Small intestine (tissue), 7 donors: ENCODE results near the gene EIPR1. TPM values are rescaled to one million over a fixed set of nuclear protein-coding genes. Genes with fewer than 3 reads are reported as not detected.

ENCODE experiments used
- DNase-seq, 2 donors: peaks; one replicate each; pipeline versions ENCODE4 v3.0.0 to v3.0.0-alpha.2; 2013
- FAIRE-seq: peaks from 2 replicates; lab custom pipeline; 2012; peaks lifted over from hg19 to GRCh38; lab: Jason Lieb, UNC
- H3K27ac ChIP-seq, 3 donors: one replicate each; pipeline ENCODE4 v1.5.1; 2013; ENCODE audit warnings: low read length in 2 of 3, mild to moderate bottlenecking in 2 of 3, control low read depth in 1 of 3, inconsistent platforms in 1 of 3, low read depth in 1 of 3, moderate library complexity in 1 of 3
- H3K27me3 ChIP-seq, 3 donors: one replicate each; pipeline ENCODE4 v1.6.1; 2013; ENCODE audit warnings: low read length in 3 of 3, inconsistent platforms in 1 of 3; ENCODE audit not compliant: control insufficient read depth in 3 of 3, insufficient read depth in 3 of 3
- H3K36me3 ChIP-seq, 3 donors: one replicate each; pipeline ENCODE4 v1.6.1; 2013; ENCODE audit warnings: low read length in 3 of 3, inconsistent platforms in 1 of 3, low read depth in 1 of 3, mild to moderate bottlenecking in 1 of 3, moderate library complexity in 1 of 3; ENCODE audit not compliant: control insufficient read depth in 3 of 3, insufficient read depth in 2 of 3
- H3K4me1 ChIP-seq, 3 donors: one replicate each; pipeline ENCODE4 v1.6.1; 2013; ENCODE audit warnings: low read length in 2 of 3, inconsistent platforms in 1 of 3, low read depth in 1 of 3, mild to moderate bottlenecking in 1 of 3, moderate library complexity in 1 of 3; ENCODE audit not compliant: control insufficient read depth in 3 of 3, insufficient read depth in 2 of 3
- H3K4me3 ChIP-seq, 3 donors: one replicate each; pipeline ENCODE4 v1.5.1; 2013; ENCODE audit warnings: low read length in 3 of 3, control low read depth in 1 of 3, inconsistent platforms in 1 of 3, low read depth in 1 of 3, mild to moderate bottlenecking in 1 of 3, moderate library complexity in 1 of 3
- H3K9me3 ChIP-seq, 2 donors: one replicate each; pipeline ENCODE4 v1.6.1; 2013; ENCODE audit warnings: low read depth in 1 of 2, low read length in 1 of 2; ENCODE audit not compliant: control insufficient read depth in 2 of 2, insufficient read depth in 1 of 2
- WGBS, 3 donors: extraction: QIAGEN DNeasy Blood & Tissue Kit; methylation state at CpG; one replicate each; pipeline ENCODE4 v1.1.7; 2013; 5-methylcytosine and 5-hydroxymethylcytosine counted together
- polyA plus RNA-seq, 4 donors: library from polyadenylated mRNA; stranded (reverse) in 3 of 4; unstranded in 1 of 4; fragments of 200-250 nt in 3 of 4; fragments of 120-200 nt in 1 of 4; gene quantifications; one replicate each; pipeline versions ENCODE4 v1.2.1 to v1.2.3, GENCODE V29; 2013
- donor health status: healthy with polysubstance abuse.
- donor health status: control.
- donor health status: control.
- donor health status: Bipolar disorder and iron deficiency.
- donor health status: healthy.

The EIPR1 gene
- polyA plus RNA-seq, 4 donors: 16.8 to 28.5 (median 19.5) TPM

GRCh38 chr2:3162442-3163077 lies 215.1 kb downstream of the EIPR1 start:
- no peak overlapping the region for H3K27ac ChIP-seq
- H3K4me1 ChIP-seq: no peaks in the 10 kb centered on the region
- H3K9me3 ChIP-seq: peaks cover 0 to 31% of the 10 kb centered on the region in 2 donors
- H3K27me3 ChIP-seq: no peaks in the 10 kb centered on the region
- no peak overlapping the region for H3K4me3 ChIP-seq
- no peak for FAIRE-seq
- WGBS, 3 donors: 87 to 97% (median 95%) methylated on average over 6 of the region's 6 CpGs
- H3K36me3 ChIP-seq: peaks cover 0 to 18% (median 0%) of the 10 kb centered on the region in 3 donors
- DNase-seq: no peak

- Histone ChIP-seq H3K27ac (no peak overlapping the region), H3K36me3 (peaks cover 0 to 14% (median 0%) of the 10 kb centered on the region in 3 donors), H3K4me3 (no peak overlapping the region), H3K27me3 (no peaks in the 10 kb centered on the region), H3K4me1 (no peaks in the 10 kb centered on the region), H3K9me3 (peaks cover 0 to 26% of the 10 kb centered on the region in 2 donors)
- FAIRE-seq: no peak
- 85 to 94% (median 93%) methylated on average over 6 of the region's 6 CpGs for WGBS, 3 donors
- no peak for DNase-seq
Observed at GRCh38 chr2:3160751-3161330, 216.8 kb downstream of the EIPR1 start.

GRCh38 chr2:3159782-3160545 lies 217.7 kb downstream of the EIPR1 start:
- Histone ChIP-seq H3K4me3 (no peak overlapping the region), H3K4me1 (no peaks in the 10 kb centered on the region), H3K27me3 (no peaks in the 10 kb centered on the region), H3K27ac (no peak overlapping the region), H3K9me3 (peaks cover 0 to 24% of the 10 kb centered on the region in 2 donors), H3K36me3 (peaks cover 0 to 14% (median 0%) of the 10 kb centered on the region in 3 donors)
- WGBS, 3 donors: 88 to 91% (median 88%) methylated on average over 23 of the region's 23 CpGs
- DNase-seq: no peak
- no peak for FAIRE-seq

- no peak for FAIRE-seq
- Histone ChIP-seq H3K36me3 (peaks cover 0 to 4% (median 0%) of the 10 kb centered on the region in 3 donors), H3K4me1 (no peaks in the 10 kb centered on the region), H3K27me3 (no peaks in the 10 kb centered on the region), H3K4me3 (no peak overlapping the region), H3K27ac (no peak overlapping the region), H3K9me3 (peaks cover 0 to 9% of the 10 kb centered on the region in 2 donors)
- 73 to 82% (median 80%) methylated on average over 9 of the region's 9 CpGs for WGBS, 3 donors
- DNase-seq: peak in 1 of 2 donors; percentile 2
Observed at GRCh38 chr2:3154700-3155099, 222.9 kb downstream of the EIPR1 start.

DNA sequence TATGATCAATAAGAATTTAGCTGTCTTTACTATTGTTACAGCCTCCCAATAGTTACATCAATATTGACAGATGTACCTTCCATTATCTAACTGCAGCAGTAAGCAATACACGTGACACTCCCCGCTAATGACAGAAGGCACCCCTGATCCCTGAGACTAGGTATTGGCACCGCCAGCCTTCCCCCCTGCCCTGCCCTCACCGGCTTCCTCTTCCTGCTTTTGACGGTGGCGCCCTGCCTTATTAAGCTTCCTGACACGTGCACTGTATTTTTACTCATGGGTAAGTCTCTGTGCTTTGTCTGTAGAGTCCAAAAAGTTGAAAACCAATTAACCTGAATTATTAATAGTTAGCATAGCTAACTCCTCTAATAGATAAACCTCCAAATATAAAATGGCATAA lies 223.5 kb downstream of the EIPR1 start:
- FAIRE-seq (no peak), DNase-seq (no peak)
- no peak overlapping the region for H3K4me3 ChIP-seq
- H3K36me3 ChIP-seq: peaks cover 0 to 2% (median 0%) of the 10 kb centered on the region in 3 donors
- H3K27ac ChIP-seq: no peak overlapping the region
- WGBS, 3 donors: 59 to 87% (median 75%) methylated on average over 7 of the region's 7 CpGs
- H3K9me3 ChIP-seq: peaks cover 0 to 9% of the 10 kb centered on the region in 2 donors
- no peaks in the 10 kb centered on the region for H3K4me1 ChIP-seq
- H3K27me3 ChIP-seq: no peaks in the 10 kb centered on the region

DNA sequence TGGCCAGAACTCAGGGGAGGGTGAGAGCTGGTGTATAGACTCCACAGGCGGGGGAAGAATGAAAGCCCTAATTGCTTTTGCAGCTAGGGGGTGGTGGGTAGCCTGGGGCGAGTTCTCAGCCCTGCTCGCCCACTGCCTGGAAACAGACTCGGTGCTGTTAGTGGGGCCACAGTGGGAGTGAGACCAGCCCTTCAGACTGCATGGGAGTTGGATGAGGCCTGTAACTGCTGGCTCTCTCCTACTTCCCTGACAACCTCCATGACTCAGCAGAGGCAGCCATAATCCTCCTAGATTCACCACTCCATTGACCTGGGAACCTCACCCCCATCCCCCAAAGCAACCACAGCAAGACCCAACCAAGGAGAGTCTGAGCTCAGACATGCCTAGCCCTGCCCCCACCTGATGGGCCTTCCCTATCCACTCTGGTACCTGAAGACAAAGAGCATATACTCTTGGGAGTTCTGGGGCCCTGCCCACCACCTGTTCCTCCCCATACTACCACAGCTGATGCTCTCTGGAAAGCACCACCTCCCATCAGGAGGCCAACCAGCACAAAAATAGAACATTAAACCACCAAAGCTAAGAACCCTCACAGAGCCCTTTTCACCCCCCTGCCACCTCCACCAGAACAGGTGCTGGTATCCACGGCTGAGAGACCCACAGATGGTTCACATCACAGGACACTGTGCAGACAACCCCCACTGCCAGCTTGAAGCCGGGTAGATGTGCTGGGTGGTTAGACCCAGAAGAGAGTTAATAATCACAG lies 226.3 kb downstream of the EIPR1 start:
- DNase-seq (no peak), FAIRE-seq (no peak)

GRCh38 chr2:3149441-3150217 lies 228.0 kb downstream of the EIPR1 start:
- DNase-seq (no peak), FAIRE-seq (no peak)
- no peaks in the 10 kb centered on the region for H3K27me3 ChIP-seq
- H3K4me3 ChIP-seq: no peak overlapping the region
- H3K4me1 ChIP-seq: no peaks in the 10 kb centered on the region
- 77 to 83% (median 80%) methylated on average over 14 to 15 of the region's 15 CpGs for WGBS, 3 donors
- H3K36me3 ChIP-seq: no peaks in the 10 kb centered on the region
- no peak overlapping the region for H3K27ac ChIP-seq
- peaks cover 0 to 9% of the 10 kb centered on the region in 2 donors for H3K9me3 ChIP-seq

More for the DNA sequence above, 226.3 kb downstream of the EIPR1 start:
- H3K27me3 ChIP-seq: no peaks in the 10 kb centered on the region
- H3K27ac ChIP-seq: no peak overlapping the region
- H3K36me3 ChIP-seq: no peaks in the 10 kb centered on the region
- H3K4me3 ChIP-seq: no peak overlapping the region
- H3K4me1 ChIP-seq: no peaks in the 10 kb centered on the region
- WGBS, 3 donors: 90 to 98% (median 92%) methylated on average over 6 of the region's 6 CpGs
- peaks cover 0 to 9% of the 10 kb centered on the region in 2 donors for H3K9me3 ChIP-seq
